HCT116 (cell line): ENCODE data around the gene RHCG. TPM values are rescaled to one million over a fixed set of nuclear protein-coding genes. Genes with fewer than 3 reads are reported as not detected.

Source experiments
- ATAC-seq: fragments of 200-7000 bp; cut with Tn5 transposase; 2 replicates; pipeline ENCODE4 v1.9.1; 2020; ENCODE audit warnings: mild to moderate bottlenecking, moderate library complexity
- BruUV-seq: library from RNA; stranded (reverse); fragments of 400-500 nt; replicated peaks from 2 replicates; lab custom pipeline; 2021; lab: Mats Ljungman, UMichigan
- CTCF ChIA-PET: fragments of 300-600 bp; sonication (Branson Sonifier 250); formaldehyde crosslinking; loops from one replicate; lab custom pipeline; 2021; ENCODE audit warnings: antibody characterized with exemption; lab: Charles Lee
- POLR2A ChIA-PET: fragments of 300-600, 350-600 bp; sonication (Branson Sonifier 250); formaldehyde crosslinking; loops from one replicate; lab custom pipeline; 2021; ENCODE audit warnings: antibody characterized with exemption; lab: Charles Lee
- RAD21 ChIA-PET, 2 experiments: fragments of 300-600 bp; sonication (Branson Sonifier 250); formaldehyde crosslinking; loops; one replicate each; lab custom pipeline; 2023; ENCODE audit warnings: low total read pairs in 2 of 2; ENCODE audit not compliant: uncharacterized antibody in 2 of 2, unreplicated experiment in 2 of 2, low non-redundant PET in 1 of 2; lab: Charles Lee
- DNase-seq: peaks from one replicate; pipeline ENCODE4 v3.0.0-alpha.2; 2010; ENCODE audit warnings: low read depth, low spot score
- H2AFZ ChIP-seq: fragments of 200-600 bp; shearing (Covaris generic), sonication (generic); 2 replicates; pipeline ENCODE4 v1.6.1; 2017; ENCODE audit warnings: low read depth, mixed run types, mixed read lengths, antibody characterized with exemption, low read length; ENCODE audit not compliant: poor library complexity, severe bottlenecking
- H3K27ac ChIP-seq: 2 replicates; pipeline ENCODE4 v1.5.1; 2012; ENCODE audit warnings: low read depth, low read length
- H3K27me3 ChIP-seq: fragments of 200-600 bp; sonication (generic); 2 replicates; pipeline ENCODE4 v1.6.1; 2016; ENCODE audit warnings: mixed run types, low read length, mixed read lengths; ENCODE audit not compliant: insufficient read depth
- H3K36me3 ChIP-seq, 2 experiments: fragments of 200-500 bp in 1 of 2; fragments of 200-600 bp in 1 of 2; sonication (Bioruptor generic) in 1 of 2; sonication (generic) in 1 of 2; 2 replicates each; pipeline versions ENCODE4 v1.5.1 to v1.6.1; 2014 to 2016; ENCODE audit warnings: low read length in 2 of 2, inconsistent platforms in 1 of 2, mixed read lengths in 1 of 2, mixed run types in 1 of 2; ENCODE audit not compliant: insufficient read depth in 2 of 2, control insufficient read depth in 1 of 2
- H3K4me1 ChIP-seq, 2 experiments: fragments of 200-600 bp in 1 of 2; sonication (generic) in 1 of 2; 2 replicates each; pipeline versions ENCODE4 v1.5.1 to v1.6.1; 2012 to 2017; ENCODE audit warnings: low read length in 2 of 2, inconsistent platforms in 1 of 2, mild to moderate bottlenecking in 1 of 2, mixed read lengths in 1 of 2, mixed run types in 1 of 2, moderate library complexity in 1 of 2; ENCODE audit not compliant: insufficient read depth in 2 of 2, control insufficient read depth in 1 of 2
- H3K4me2 ChIP-seq: fragments of 200-600 bp; sonication (generic); 2 replicates; pipeline ENCODE4 v1.6.1; 2017; ENCODE audit warnings: mixed run types, low read length, mixed read lengths
- H3K4me3 ChIP-seq, 2 experiments: fragments of 200-600 bp in 1 of 2; sonication (generic) in 1 of 2; replicated peaks in 1 of 2; 2 replicates each; pipeline ENCODE4 v1.5.1; 2011 to 2016; ENCODE audit warnings: low read length in 2 of 2, control low read depth in 1 of 2, low read depth in 1 of 2, mild to moderate bottlenecking in 1 of 2, mixed read lengths in 1 of 2, mixed run types in 1 of 2
- H3K79me2 ChIP-seq: fragments of 200-600 bp; sonication (generic); 2 replicates; pipeline ENCODE4 v1.6.1; 2017; ENCODE audit warnings: mild to moderate bottlenecking, mixed run types, low read length, moderate library complexity, mixed read lengths; ENCODE audit not compliant: insufficient read depth
- H3K9ac ChIP-seq: fragments of 200-600 bp; sonication (generic); 2 replicates; pipeline ENCODE4 v1.6.1; 2016; ENCODE audit warnings: low read length, mixed read lengths
- H3K9me2 ChIP-seq: fragments of 200-600 bp; sonication (generic), shearing (Covaris generic); 2 replicates; pipeline ENCODE4 v1.6.1; 2017; ENCODE audit warnings: mixed run types, mild to moderate bottlenecking, moderate library complexity; ENCODE audit not compliant: insufficient read depth
- H3K9me3 ChIP-seq, 2 experiments: fragments of 200-500 bp in 1 of 2; fragments of 200-600 bp in 1 of 2; sonication (Bioruptor generic) in 1 of 2; sonication (generic) in 1 of 2; 2 replicates each; pipeline ENCODE4 v1.6.1; 2014 to 2017; ENCODE audit warnings: low read length in 2 of 2, mixed read lengths in 2 of 2, inconsistent platforms in 1 of 2, low read depth in 1 of 2, mild to moderate bottlenecking in 1 of 2, mixed run types in 1 of 2, moderate library complexity in 1 of 2; ENCODE audit not compliant: control insufficient read depth in 1 of 2, insufficient read depth in 1 of 2
- H4K20me1 ChIP-seq: fragments of 200-600 bp; sonication (generic), shearing (Covaris generic); 2 replicates; pipeline ENCODE4 v1.6.1; 2017; ENCODE audit warnings: mixed run types, mild to moderate bottlenecking, moderate library complexity; ENCODE audit not compliant: insufficient read depth
- EGR1 ChIP-seq: IDR thresholded peaks from 2 replicates; pipeline ENCODE4 v1.6.1; 2012; ENCODE audit warnings: low read depth
- ELF1 ChIP-seq: IDR thresholded peaks from 2 replicates; pipeline ENCODE4 v1.6.1; 2012; ENCODE audit warnings: low read depth, borderline replicate concordance
- EZH2phosphoT487 ChIP-seq: fragments of 200-600 bp; IDR thresholded peaks from 2 replicates; pipeline ENCODE4 v1.6.1; 2018; ENCODE audit warnings: antibody characterized with exemption, borderline replicate concordance
- FOSL1 ChIP-seq: IDR thresholded peaks from 2 replicates; pipeline ENCODE4 v1.6.1; 2012; ENCODE audit warnings: low read depth
- JUND ChIP-seq: IDR thresholded peaks from 2 replicates; pipeline ENCODE4 v1.6.1; 2012
- POLR2AphosphoS5 ChIP-seq: IDR thresholded peaks from 2 replicates; pipeline ENCODE4 v1.6.1; 2011; ENCODE audit warnings: mild to moderate bottlenecking, low read depth, low read length, moderate library complexity
- RAD21 ChIP-seq: IDR thresholded peaks from 2 replicates; pipeline ENCODE4 v1.6.1; 2012; ENCODE audit warnings: low read depth, mild to moderate bottlenecking
- REST ChIP-seq: IDR thresholded peaks from 2 replicates; pipeline ENCODE4 v1.6.1; 2012; ENCODE audit warnings: low read depth
- SRF ChIP-seq: IDR thresholded peaks from 2 replicates; pipeline ENCODE4 v1.6.1; 2012; ENCODE audit warnings: low read depth
- TCF7L2 ChIP-seq: IDR thresholded peaks from 2 replicates; pipeline ENCODE4 v1.7.0; 2011; ENCODE audit warnings: borderline replicate concordance, inconsistent platforms; ENCODE audit not compliant: insufficient read depth, insufficient read length; ENCODE audit errors: extremely low read depth
- intact Hi-C: fragments of 100-400 bp; cut with micrococcal nuclease; formaldehyde crosslinking; loops from 2 replicates; pipeline ENCODE4 v1.10.0; 2022
- total RNA-seq: library from RNA; stranded (reverse); gene quantifications from one replicate; pipeline ENCODE4 v1.2.1, GENCODE V29; 2021; ENCODE audit not compliant: unreplicated experiment

Gene RHCG
- total RNA-seq, 1 experiment from 2014 or later: not detected

- DNase-seq: no peak
- Histone ChIP-seq H3K4me1 (peaks cover 5 to 9% of the 10 kb centered on the region in 2 experiments; a peak in 3 of 4 replicates), H3K36me3 (no peaks in the 10 kb centered on the region), H3K9me3 (no peaks in the 10 kb centered on the region), H3K9ac (no peak overlapping the region)
- POLR2A ChIA-PET: no interaction called here
- TF ChIP-seq FOSL1: no peak
- no peak for TF ChIP-seq JUND
- no peak for TF ChIP-seq REST
- TF ChIP-seq TCF7L2: no peak
- TF ChIP-seq, all 23 proteins: peak for 0
- no peak for ATAC-seq
- H4K20me1 ChIP-seq: no peaks in the 10 kb centered on the region
- no TSS peak for BruUV-seq
- H3K27ac ChIP-seq: no peak overlapping the region
- H3K27me3 ChIP-seq: no peaks in the 10 kb centered on the region
- H2AFZ ChIP-seq: no peak overlapping the region
- H3K9me2 ChIP-seq: no peaks in the 10 kb centered on the region
- intact Hi-C loops: no loop called here
- no peak overlapping the region for H3K4me2 ChIP-seq
- H3K79me2 ChIP-seq: no peaks in the 10 kb centered on the region
- ChIA-PET RAD21 (no interaction called here), CTCF (interaction anchor here (1.2 kb wide), 1 partner anchor 47 kb away, joined by 6 read pairs; no protein-coding TSS in a partner anchor)
- no peak overlapping the region for H3K4me3 ChIP-seq
Observed at GRCh38 chr15:89489376-89489775, 7.0 kb downstream of the RHCG start.

- ChIA-PET POLR2A (no interaction called here), CTCF (interaction anchor here (0.6 kb wide), 1 partner anchor 149 kb away, joined by 3 read pairs; no protein-coding TSS in a partner anchor)
- intact Hi-C loops: no loop called here
Observed at GRCh38 chr15:89487791-89488190, 8.6 kb downstream of the RHCG start.

More at GRCh38 chr15:89487791-89488190, 8.6 kb downstream of the RHCG start:
- Histone ChIP-seq H3K4me3 (no peak overlapping the region), H3K9ac (no peak overlapping the region), H3K4me1 (peaks cover 5 to 9% of the 10 kb centered on the region in 2 experiments; a peak in 3 of 4 replicates), H3K27ac (no peak overlapping the region), H2AFZ (no peak overlapping the region), H3K36me3 (no peaks in the 10 kb centered on the region), H4K20me1 (no peaks in the 10 kb centered on the region), H3K4me2 (no peak overlapping the region), H3K79me2 (no peaks in the 10 kb centered on the region), H3K9me2 (no peaks in the 10 kb centered on the region), H3K9me3 (no peaks in the 10 kb centered on the region), H3K27me3 (no peaks in the 10 kb centered on the region)
- RAD21 ChIA-PET: no interaction called here
- TF ChIP-seq RAD21: no peak
- TF ChIP-seq FOSL1: no peak
- TF ChIP-seq SRF: no peak
- TF ChIP-seq ELF1: no peak
- no peak for TF ChIP-seq EZH2phosphoT487
- no peak for TF ChIP-seq REST
- no peak for TF ChIP-seq POLR2AphosphoS5
- TF ChIP-seq EGR1: no peak
- TF ChIP-seq TCF7L2: no peak
- no peak for ATAC-seq
- BruUV-seq: no TSS peak
- no peak for DNase-seq
